Activated effector memory CD4-positive, alpha-beta T cell treated with Interleukin-2 at 50 U/mL for 16 hours (primary cell): Measurements from ENCODE around the gene SLC41A3.
"Not testable (repeated sequence)": the region's sequence is repeated elsewhere in the genome, so short reads cannot be mapped to it uniquely, and the experiment has no call there.

Experiments
- DNase-seq: peaks from one replicate; pipeline ENCODE4 v3.0.0-alpha.2; 2020

Gene SLC41A3

GRCh38 chr3:126105691-126106187 is 21.8 kb upstream of the SLC41A3 start:
- DNase-seq = no peak

- DNase-seq = no peak
Observed at GRCh38 chr3:126104742-126105605, 21.1 kb upstream of the SLC41A3 start.

GRCh38 chr3:126104028-126104635 is 20.2 kb upstream of the SLC41A3 start:
- DNase-seq = no peak

- no peak for DNase-seq
Observed at GRCh38 chr3:126103121-126104027, 19.4 kb upstream of the SLC41A3 start.

GRCh38 chr3:126102530-126102951 is 18.6 kb upstream of the SLC41A3 start:
- no peak for DNase-seq

- DNase-seq = no peak
Observed at GRCh38 chr3:126102011-126102410, 18.1 kb upstream of the SLC41A3 start.

- no peak for DNase-seq
Observed at GRCh38 chr3:126101521-126101982, 17.6 kb upstream of the SLC41A3 start.

GRCh38 chr3:126100634-126101301 is 16.8 kb upstream of the SLC41A3 start:
- DNase-seq = no peak

GRCh38 chr3:126100269-126100633 is 16.3 kb upstream of the SLC41A3 start:
- no peak for DNase-seq

- DNase-seq = no peak
Observed at GRCh38 chr3:126098391-126098858, 14.5 kb upstream of the SLC41A3 start.

GRCh38 chr3:126097801-126098200 is 13.9 kb upstream of the SLC41A3 start:
- no peak for DNase-seq

- DNase-seq = not testable (repeated sequence)
Observed at GRCh38 chr3:126096274-126096673, 12.3 kb upstream of the SLC41A3 start.

- not testable (repeated sequence) for DNase-seq
Observed at GRCh38 chr3:126092128-126092527, 8.2 kb upstream of the SLC41A3 start.

GRCh38 chr3:126087552-126088175 is 3.7 kb upstream of the SLC41A3 start:
- DNase-seq = no peak

- DNase-seq = no peak
Observed at GRCh38 chr3:126085841-126086240, 1.9 kb upstream of the SLC41A3 start.

GRCh38 chr3:126085276-126085675 is 1.4 kb upstream of the SLC41A3 start:
- no peak for DNase-seq

- no peak for DNase-seq
Observed at GRCh38 chr3:126084768-126085180, 850 bp upstream of the SLC41A3 start.

GRCh38 chr3:126083511-126083912 is 412 bp downstream of the SLC41A3 start:
- DNase-seq = peak; percentile 34

GRCh38 chr3:126083138-126083445 is 832 bp downstream of the SLC41A3 start:
- no peak for DNase-seq

GRCh38 chr3:126082362-126083137 is 1.4 kb downstream of the SLC41A3 start:
- no peak for DNase-seq
